Heart left ventricle (tissue), 16 donors: ENCODE measurements around the gene OPCML. TPM values are rescaled to one million over a fixed set of nuclear protein-coding genes. Genes with fewer than 3 reads are reported as not detected.

ENCODE experiments used
- ATAC-seq, 4 donors: fragments of 200-7000 bp; cut with Tn5 transposase; one replicate each; pipeline ENCODE4 v1.9.1; 2020 to 2022; ENCODE audit warnings: moderate library complexity in 4 of 4, mild to moderate bottlenecking in 3 of 4, moderate number of reproducible peaks in 1 of 4
- DNase-seq, 5 donors: peaks; one replicate each; pipeline ENCODE4 v3.0.0-alpha.2; 2020
- H3K27ac ChIP-seq, 12 donors: fragments of 200-600 bp; sonication (generic) in 4 of 12; one replicate each; pipeline versions ENCODE4 v1.5.0 to v1.8.0; 2016 to 2022; ENCODE audit warnings: mild to moderate bottlenecking in 2 of 12
- H3K27me3 ChIP-seq, 9 donors: fragments of 200-600 bp; sonication (generic) in 2 of 9; one replicate each; pipeline versions ENCODE4 v1.5.1 to v1.8.0; 2016 to 2022; ENCODE audit warnings: mild to moderate bottlenecking in 3 of 9
- H3K36me3 ChIP-seq, 9 donors: fragments of 200-600 bp; sonication (generic) in 2 of 9; one replicate each; pipeline versions ENCODE4 v1.5.0 to v1.8.0; 2018 to 2022; ENCODE audit warnings: mild to moderate bottlenecking in 2 of 9
- H3K4me1 ChIP-seq, 12 donors: fragments of 200-600 bp; sonication (generic) in 4 of 12; one replicate each; pipeline versions ENCODE4 v1.5.0 to v1.8.0; 2016 to 2022; ENCODE audit warnings: mild to moderate bottlenecking in 3 of 12
- H3K4me3 ChIP-seq, 12 donors: fragments of 200-600 bp; sonication (generic) in 4 of 12; one replicate each; pipeline versions ENCODE4 v1.5.0 to v1.8.0; 2017 to 2022; ENCODE audit warnings: mild to moderate bottlenecking in 9 of 12, moderate library complexity in 4 of 12
- H3K9me3 ChIP-seq, 12 donors: fragments of 200-600 bp; sonication (generic) in 4 of 12; one replicate each; pipeline versions ENCODE4 v1.5.0 to v1.8.0; 2016 to 2022; ENCODE audit warnings: mild to moderate bottlenecking in 1 of 12
- POLR2A ChIP-seq, 2 donors: fragments of 450-650 bp; IDR thresholded peaks; one replicate each; pipeline ENCODE4 v1.6.1; 2017; ENCODE audit warnings: antibody characterized with exemption in 2 of 2, mild to moderate bottlenecking in 2 of 2, moderate library complexity in 2 of 2
- WGBS, 4 donors: extraction: QIAGEN DNeasy Blood & Tissue Kit in 2 of 4; methylation state at CpG; one replicate each; pipeline versions ENCODE4 v1.1.5 to v1.1.7; 2013 to 2018; 5-methylcytosine and 5-hydroxymethylcytosine counted together
- intact Hi-C, 10 donors: fragments of 100-400 bp; cut with DNase I; formaldehyde crosslinking; loops; one replicate each; pipeline versions ENCODE4 v1.11.1 to v1.14.2; 2022
- polyA plus RNA-seq, 2 donors: library from polyadenylated mRNA; stranded (reverse); fragments of 200-250 nt; gene quantifications; one replicate each; pipeline ENCODE4 v1.2.3, GENCODE V29; 2013
- total RNA-seq, 9 donors: library from RNA; depleted of rRNA in 2 of 9; stranded (reverse); fragments of >200 nt in 2 of 9; fragmentation: NEBNext Ultra II Directional in 3 of 9; extraction: Animal tissue kit (Norgen Biotek cat#: 25700) in 3 of 9; gene quantifications; one replicate each; pipeline versions ENCODE4 v1.1.0 to v1.2.4, GENCODE V29; 2016 to 2023
- TF ChIP-seq, protein P1 (sequence below), 12 donors: fragments of 200-600 bp; sonication (generic) in 4 of 12; IDR thresholded peaks; one replicate each; pipeline versions ENCODE4 v1.5.0 to v1.8.0; 2018 to 2022; ENCODE audit warnings: antibody characterized with exemption in 12 of 12, mild to moderate bottlenecking in 5 of 12
- donor health status: ischemic (EF 13 %, LVEDD 7.1; RV severe dilation, severe dysfunction).
- donor health status: healthy with polysubstance abuse.
- donor health status: DM: no; HTN: yes; CAD: no.
- donor health status: DM: no; HTN: no; CAD: no.
- donor health status: ischemic (EF 25% LVEDD 6.9; RV normal size, moderate dysfunction).
- donor health status: ischemic (EF 25% LVEDD 5.7; RV mildly dilated, moderate dysfunction).
- donor health status: healthy.
- donor health status: DM: yes; HTN: yes; CAD: no.
- donor health status: ischemic (EF 35%, LVEDD 5.7; RV mildly dilated, moderate dysfunction).
- donor health status: nonischemic (EF 11% LVEDD 7.7; RV severe dilation, severe dysfunction).
- donor health status: DM: yes; HTN: yes; CAD: no.
- donor health status: PGD.
- donor health status: ischemic (EF 29% LVEDD 5.4; RV normal size, mild dysfunction).
- donor health status: nonischemic (EF 23%, LVEDD 6.1; RV moderate dilation, normal function).

OPCML gene
- total and polyA plus RNA-seq, 11 donors: 0.04 to 1.3 (median 0.23) TPM; not detected in 3

- Histone ChIP-seq H3K4me3 (no peak overlapping the region), H3K36me3 (no peaks in the 10 kb centered on the region), H3K27me3 (peaks cover 0 to 32% (median 6%) of the 10 kb centered on the region in 9 donors), H3K27ac (no peak overlapping the region), H3K4me1 (no peaks in the 10 kb centered on the region), H3K9me3 (no peaks in the 10 kb centered on the region)
- intact Hi-C loops: no loop called here
- TF ChIP-seq, protein P1, sequence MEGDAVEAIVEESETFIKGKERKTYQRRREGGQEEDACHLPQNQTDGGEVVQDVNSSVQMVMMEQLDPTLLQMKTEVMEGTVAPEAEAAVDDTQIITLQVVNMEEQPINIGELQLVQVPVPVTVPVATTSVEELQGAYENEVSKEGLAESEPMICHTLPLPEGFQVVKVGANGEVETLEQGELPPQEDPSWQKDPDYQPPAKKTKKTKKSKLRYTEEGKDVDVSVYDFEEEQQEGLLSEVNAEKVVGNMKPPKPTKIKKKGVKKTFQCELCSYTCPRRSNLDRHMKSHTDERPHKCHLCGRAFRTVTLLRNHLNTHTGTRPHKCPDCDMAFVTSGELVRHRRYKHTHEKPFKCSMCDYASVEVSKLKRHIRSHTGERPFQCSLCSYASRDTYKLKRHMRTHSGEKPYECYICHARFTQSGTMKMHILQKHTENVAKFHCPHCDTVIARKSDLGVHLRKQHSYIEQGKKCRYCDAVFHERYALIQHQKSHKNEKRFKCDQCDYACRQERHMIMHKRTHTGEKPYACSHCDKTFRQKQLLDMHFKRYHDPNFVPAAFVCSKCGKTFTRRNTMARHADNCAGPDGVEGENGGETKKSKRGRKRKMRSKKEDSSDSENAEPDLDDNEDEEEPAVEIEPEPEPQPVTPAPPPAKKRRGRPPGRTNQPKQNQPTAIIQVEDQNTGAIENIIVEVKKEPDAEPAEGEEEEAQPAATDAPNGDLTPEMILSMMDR (IDR thresholded peaks at IDR 0.05): no peak
- TF ChIP-seq POLR2A (IDR thresholded peaks at IDR 0.05): no peak
- ATAC-seq (no peak), DNase-seq (no peak)
- WGBS, 4 donors: 70 to 89% (median 82%) methylated on average over 4 of the region's 4 CpGs
Measured at GRCh38 chr11:133197425-133197824, 334.9 kb downstream of the OPCML start.

- no peak for DNase-seq
- Histone ChIP-seq H3K4me3 (no peak overlapping the region), H3K9me3 (no peaks in the 10 kb centered on the region), H3K27ac (no peak overlapping the region), H3K4me1 (no peaks in the 10 kb centered on the region), H3K36me3 (no peaks in the 10 kb centered on the region), H3K27me3 (peaks cover 0 to 21% (median 4%) of the 10 kb centered on the region in 9 donors)
- no peak for ATAC-seq
- 73 to 88% (median 84%) methylated on average over 1 of the region's 1 CpG for WGBS, 4 donors
- TF ChIP-seq POLR2A (IDR thresholded peaks at IDR 0.05): no peak
- TF ChIP-seq, protein P1 (IDR thresholded peaks at IDR 0.05): no peak
- intact Hi-C loops: no loop called here
Measured at GRCh38 chr11:133191931-133192330, 340.4 kb downstream of the OPCML start.

GRCh38 chr11:133181667-133182066 lies 350.6 kb downstream of the OPCML start:
- H3K36me3 ChIP-seq: no peaks in the 10 kb centered on the region
- DNase-seq (no peak), ATAC-seq (no peak)
- no peak overlapping the region for H3K27ac ChIP-seq
- no peak overlapping the region for H3K4me3 ChIP-seq
- intact Hi-C loops: no loop called here
- no peaks in the 10 kb centered on the region for H3K4me1 ChIP-seq
- TF ChIP-seq, protein P1 (IDR thresholded peaks at IDR 0.05): no peak
- TF ChIP-seq POLR2A (IDR thresholded peaks at IDR 0.05): no peak
- peaks cover 0 to 15% (median 6%) of the 10 kb centered on the region in 9 donors for H3K27me3 ChIP-seq
- H3K9me3 ChIP-seq: no peaks in the 10 kb centered on the region
- 55 to 64% (median 60%) methylated on average over 2 of the region's 2 CpGs for WGBS, 4 donors

DNA sequence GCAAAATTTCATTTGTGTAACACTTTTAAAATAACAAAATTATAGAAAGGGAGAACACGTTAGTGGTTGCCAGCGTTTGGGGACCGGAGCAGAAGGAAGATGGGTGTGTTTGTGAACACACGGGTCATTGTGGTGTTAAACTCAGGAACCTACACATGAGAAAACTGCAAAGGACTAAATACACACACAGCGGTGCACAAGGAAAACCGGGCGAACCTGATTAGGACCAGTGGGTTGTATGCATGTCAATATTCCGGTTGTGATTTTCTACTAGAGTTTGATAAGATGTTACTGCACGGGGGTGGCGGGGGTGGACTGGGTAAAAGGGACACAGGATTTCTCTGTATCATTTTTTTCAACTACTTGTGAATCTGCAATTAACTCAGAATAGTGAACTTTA lies 351.2 kb downstream of the OPCML start:
- H3K27me3 ChIP-seq: peaks cover 0 to 15% (median 6%) of the 10 kb centered on the region in 9 donors
- ATAC-seq: no peak
- 85 to 88% (median 86%) methylated on average over 10 of the region's 10 CpGs for WGBS, 4 donors
- no peak for TF ChIP-seq POLR2A (IDR thresholded peaks at IDR 0.05)
- TF ChIP-seq, protein P1 (IDR thresholded peaks at IDR 0.05): no peak
- no peaks in the 10 kb centered on the region for H3K9me3 ChIP-seq
- peaks cover 0 to 3% (median 0%) of the 10 kb centered on the region in 12 donors for H3K4me1 ChIP-seq
- H3K4me3 ChIP-seq: no peak overlapping the region
- H3K27ac ChIP-seq: no peak overlapping the region
- intact Hi-C loops: no loop called here
- H3K36me3 ChIP-seq: no peaks in the 10 kb centered on the region
- no peak for DNase-seq
